Body of pancreas (tissue), 4 donors: ENCODE measurements around the gene MGP. TPM values are rescaled to one million over a fixed set of nuclear protein-coding genes. Genes with fewer than 3 reads are reported as not detected.

ENCODE experiments used
- ATAC-seq: fragments of 150-250 bp; one replicate; pipeline ENCODE4 v1.9.1; 2016
- DNase-seq, 4 donors: peaks; one replicate each; pipeline ENCODE4 v3.0.0-alpha.2; 2019
- H3K27ac ChIP-seq, 4 donors: fragments of 200-600 bp; sonication (generic); 1 replicate in 3 of 4; 2 replicates in 1 of 4; pipeline versions ENCODE4 v1.5.1 to v1.6.1; 2016 to 2019; ENCODE audit warnings: mild to moderate bottlenecking in 1 of 4, mixed read lengths in 1 of 4, moderate library complexity in 1 of 4
- H3K27me3 ChIP-seq, 2 donors: fragments of 200-600 bp; sonication (generic); one replicate each; pipeline ENCODE4 v1.6.0; 2016; ENCODE audit warnings: mild to moderate bottlenecking in 1 of 2
- H3K36me3 ChIP-seq, 2 donors: fragments of 200-600 bp; sonication (generic); replicated peaks in 1 of 2; 2 replicates each; pipeline ENCODE4 v1.5.1; 2016; ENCODE audit warnings: low read depth in 2 of 2; ENCODE audit not compliant: insufficient read depth in 1 of 2
- H3K4me1 ChIP-seq: fragments of 200-600 bp; sonication (generic); one replicate; pipeline ENCODE4 v1.6.0; 2016
- H3K4me3 ChIP-seq, 2 donors: fragments of 200-600 bp; sonication (generic); 1 replicate in 1 of 2; 2 replicates in 1 of 2; pipeline ENCODE4 v1.5.1; 2016 to 2019
- H3K9me3 ChIP-seq, 3 donors: fragments of 200-600 bp; sonication (generic); 1 replicate in 2 of 3; 2 replicates in 1 of 3; pipeline ENCODE4 v1.5.1; 2016
- POLR2A ChIP-seq, 3 donors: fragments of 450-650 bp; IDR thresholded peaks; one replicate each; pipeline ENCODE4 v1.6.1; 2016; ENCODE audit warnings: antibody characterized with exemption in 3 of 3, mild to moderate bottlenecking in 2 of 3
- WGBS, 2 donors: methylation state at CpG; one replicate each; pipeline ENCODE4 v1.1.5; 2017; 5-methylcytosine and 5-hydroxymethylcytosine counted together
- intact Hi-C: fragments of 100-400 bp; cut with DNase I; formaldehyde crosslinking; loops from one replicate; pipeline ENCODE4 v1.15.1; 2023
- total RNA-seq, 2 donors: library from RNA; depleted of rRNA; stranded (reverse); fragments of >200 nt; gene quantifications; one replicate each; pipeline ENCODE4 v1.1.0, GENCODE V29; 2016
- TF ChIP-seq, protein P1 (sequence below), 7 experiments: fragments of 450-650 bp in 4 of 7; fragments of 200-600 bp in 3 of 7; sonication (generic) in 3 of 7; IDR thresholded peaks; one replicate each; pipeline ENCODE4 v1.5.1; 2016 to 2019; ENCODE audit warnings: antibody characterized with exemption in 7 of 7

MGP gene
- total RNA-seq: 100 to 1,000 TPM; 162 to 228 TPM

DNA sequence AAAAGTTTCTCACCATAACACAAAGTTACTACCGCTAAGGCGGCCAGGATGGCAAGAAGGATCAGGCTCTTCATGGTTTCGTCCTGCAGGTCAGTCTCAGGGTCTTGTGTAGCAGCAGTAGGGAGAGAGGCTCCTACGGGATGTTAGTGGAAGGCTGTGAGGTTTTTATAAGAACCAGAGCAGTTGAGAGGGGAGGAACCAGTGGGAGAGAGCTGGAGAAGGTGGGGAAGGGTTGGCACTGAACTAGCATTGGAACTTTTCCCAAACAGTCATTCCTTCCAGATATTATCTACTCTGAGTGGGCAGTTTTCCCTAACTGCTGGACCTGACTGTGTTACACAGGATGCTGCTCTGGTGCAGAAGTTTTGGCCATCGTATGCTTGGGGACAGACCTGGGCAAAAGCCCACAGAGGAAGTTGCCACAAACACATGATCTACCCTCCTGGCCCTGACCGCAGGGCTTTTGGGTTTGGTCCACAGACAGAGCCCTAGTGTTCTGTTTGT lies at the start of gene MGP:
MGP (minus strand) TSS at position 137 of the 504 bp plus-strand sequence; CDS start at position 74, 63 bp downstream.
- ATAC-seq: peak; percentile 69
- Histone ChIP-seq H3K4me3 (no peak within 1 kb of the TSS), H3K4me1 (peaks cover 17% of the 10 kb centered on the region), H3K27ac (peak within 1 kb of the TSS in 3 of 4 donors; percentile 18 to 37 (median 26)), H3K36me3 (no peaks in the 10 kb centered on the region), H3K27me3 (no peaks in the 10 kb centered on the region), H3K9me3 (no peaks in the 10 kb centered on the region)
- TF ChIP-seq POLR2A (IDR thresholded peaks at IDR 0.05): peak in 2 of 3 donors; percentile 55 to 62
- TF ChIP-seq, protein P1, sequence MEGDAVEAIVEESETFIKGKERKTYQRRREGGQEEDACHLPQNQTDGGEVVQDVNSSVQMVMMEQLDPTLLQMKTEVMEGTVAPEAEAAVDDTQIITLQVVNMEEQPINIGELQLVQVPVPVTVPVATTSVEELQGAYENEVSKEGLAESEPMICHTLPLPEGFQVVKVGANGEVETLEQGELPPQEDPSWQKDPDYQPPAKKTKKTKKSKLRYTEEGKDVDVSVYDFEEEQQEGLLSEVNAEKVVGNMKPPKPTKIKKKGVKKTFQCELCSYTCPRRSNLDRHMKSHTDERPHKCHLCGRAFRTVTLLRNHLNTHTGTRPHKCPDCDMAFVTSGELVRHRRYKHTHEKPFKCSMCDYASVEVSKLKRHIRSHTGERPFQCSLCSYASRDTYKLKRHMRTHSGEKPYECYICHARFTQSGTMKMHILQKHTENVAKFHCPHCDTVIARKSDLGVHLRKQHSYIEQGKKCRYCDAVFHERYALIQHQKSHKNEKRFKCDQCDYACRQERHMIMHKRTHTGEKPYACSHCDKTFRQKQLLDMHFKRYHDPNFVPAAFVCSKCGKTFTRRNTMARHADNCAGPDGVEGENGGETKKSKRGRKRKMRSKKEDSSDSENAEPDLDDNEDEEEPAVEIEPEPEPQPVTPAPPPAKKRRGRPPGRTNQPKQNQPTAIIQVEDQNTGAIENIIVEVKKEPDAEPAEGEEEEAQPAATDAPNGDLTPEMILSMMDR (IDR thresholded peaks at IDR 0.05): no peak
- 30 to 50% methylated on average over 6 of the region's 6 CpGs for WGBS, 2 donors
- peak in 3 of 4 donors; percentile 21 to 50 (median 42) for DNase-seq
- intact Hi-C loops: no loop called here

DNA sequence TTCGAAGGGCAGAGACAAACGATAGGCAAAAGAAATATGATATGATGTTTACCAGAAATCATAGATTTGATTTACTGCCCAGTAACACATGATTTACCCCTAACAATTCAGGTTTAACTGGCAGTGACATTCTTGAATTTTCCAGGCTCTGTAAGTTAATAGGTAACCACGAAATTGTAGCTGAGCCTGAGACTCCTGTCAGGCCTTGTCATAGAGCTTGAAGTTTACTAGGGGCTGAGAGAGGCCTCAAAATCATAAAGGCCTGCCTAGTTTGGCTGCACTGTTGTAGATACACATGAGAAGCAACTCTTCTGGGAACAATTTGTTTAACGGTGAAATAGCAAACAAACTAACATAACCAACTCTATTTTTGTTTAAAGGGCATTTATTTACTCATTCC lies 49.4 kb upstream of the MGP start:
- intact Hi-C loops: no loop called here
- peak; percentile 71 for ATAC-seq

DNA sequence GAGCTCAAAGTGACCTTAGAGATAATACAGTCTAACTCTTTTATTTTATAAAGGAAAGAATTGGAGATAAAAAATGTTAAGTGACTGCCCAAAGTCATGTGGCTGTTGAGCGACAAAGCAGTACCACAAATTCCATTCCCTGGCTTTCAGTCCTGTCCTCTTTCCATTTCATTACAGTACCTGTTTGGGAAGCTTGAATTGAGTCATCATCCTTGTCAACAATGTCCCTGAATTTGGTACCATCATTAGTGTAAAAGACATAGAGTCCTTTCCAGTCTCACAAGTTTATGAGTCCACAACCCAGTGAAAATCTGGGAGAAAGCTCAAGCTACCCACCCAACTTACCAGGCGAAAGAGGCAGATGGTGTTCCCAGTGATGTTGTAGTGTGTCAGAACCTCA lies 48.9 kb upstream of the MGP start:
- intact Hi-C loops: no loop called here
- WGBS, 2 donors: 23% methylated on average over 2 of the region's 2 CpGs
- TF ChIP-seq, protein P1 (IDR thresholded peaks at IDR 0.05): no peak
- no peak for TF ChIP-seq POLR2A (IDR thresholded peaks at IDR 0.05)
- peaks cover 87% of the 10 kb centered on the region for H3K4me1 ChIP-seq
- H3K27ac ChIP-seq: peak overlapping the region; percentile 73 to 85 (median 81)
- DNase-seq: no peak
- H3K9me3 ChIP-seq: no peaks in the 10 kb centered on the region
- no peak for ATAC-seq
- H3K4me3 ChIP-seq: no peak overlapping the region
- H3K36me3 ChIP-seq: no peaks in the 10 kb centered on the region
- no peaks in the 10 kb centered on the region for H3K27me3 ChIP-seq

More for the DNA sequence above, 49.4 kb upstream of the MGP start:
- Histone ChIP-seq H3K4me1 (peaks cover 87% of the 10 kb centered on the region), H3K36me3 (no peaks in the 10 kb centered on the region), H3K27ac (peak overlapping the region; percentile 73 to 85 (median 81)), H3K9me3 (no peaks in the 10 kb centered on the region), H3K4me3 (no peak overlapping the region), H3K27me3 (no peaks in the 10 kb centered on the region)
- no peak for TF ChIP-seq POLR2A (IDR thresholded peaks at IDR 0.05)
- TF ChIP-seq, protein P1 (IDR thresholded peaks at IDR 0.05): peak in 1 of 7 experiments; percentile 4
- peak; percentile 43 to 80 (median 64) for DNase-seq
- WGBS, 2 donors: 14 to 18% methylated on average over 4 of the region's 4 CpGs

DNA sequence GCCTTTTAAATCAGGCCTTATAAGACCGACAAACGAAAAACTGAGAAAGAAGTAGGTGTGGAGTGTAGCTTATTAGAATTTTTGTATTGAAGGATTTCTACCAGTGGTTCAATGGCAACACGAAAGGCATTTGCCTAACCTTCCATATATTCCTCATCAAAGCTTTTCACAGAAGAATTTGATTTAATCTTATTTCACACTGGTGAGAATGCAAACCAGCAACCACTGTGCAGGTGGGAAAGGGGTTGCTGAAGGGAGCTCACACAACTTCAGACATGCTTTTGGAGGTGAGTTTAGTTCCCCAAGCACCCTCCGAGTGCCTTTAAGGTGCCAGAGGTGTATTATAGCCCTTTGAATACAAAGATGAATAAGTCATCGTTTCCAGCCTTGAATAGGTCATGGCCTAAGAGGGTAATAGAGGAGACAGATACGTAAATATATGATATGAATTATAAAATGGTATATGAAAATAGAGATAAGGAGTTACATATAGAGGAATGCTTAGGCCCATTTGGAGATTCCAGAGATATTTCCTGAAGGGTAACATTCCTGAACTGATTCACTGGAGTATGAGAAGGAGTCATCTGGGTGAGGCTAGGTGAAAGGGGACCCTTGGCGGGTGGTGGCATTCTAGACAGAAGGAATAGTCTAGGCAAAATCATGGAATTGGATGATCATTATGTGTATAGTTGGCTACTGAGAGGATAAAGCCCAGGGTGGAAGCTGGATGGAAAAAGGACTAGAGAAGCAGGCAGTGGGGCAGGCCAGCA lies 46.3 kb upstream of the MGP start:
- H3K9me3 ChIP-seq: no peaks in the 10 kb centered on the region
- no peaks in the 10 kb centered on the region for H3K27me3 ChIP-seq
- no peaks in the 10 kb centered on the region for H3K36me3 ChIP-seq
- TF ChIP-seq, protein P1 (IDR thresholded peaks at IDR 0.05): no peak
- TF ChIP-seq POLR2A (IDR thresholded peaks at IDR 0.05): no peak
- no peak for DNase-seq
- H3K4me3 ChIP-seq: no peak overlapping the region
- ATAC-seq: no peak
- H3K4me1 ChIP-seq: peaks cover 96% of the 10 kb centered on the region
- H3K27ac ChIP-seq: peak overlapping the region; percentile 8 to 55 (median 19)
- intact Hi-C loops: no loop called here
- WGBS, 2 donors: 57 to 68% methylated on average over 7 of the region's 7 CpGs
